NCI-H69 (cell line): Measurements from ENCODE around the gene KLRG1.

Source experiments
- DNase-seq: peaks from one replicate; lab custom pipeline; 2025; lab: John Stamatoyannopoulos, UW

The KLRG1 gene

DNA sequence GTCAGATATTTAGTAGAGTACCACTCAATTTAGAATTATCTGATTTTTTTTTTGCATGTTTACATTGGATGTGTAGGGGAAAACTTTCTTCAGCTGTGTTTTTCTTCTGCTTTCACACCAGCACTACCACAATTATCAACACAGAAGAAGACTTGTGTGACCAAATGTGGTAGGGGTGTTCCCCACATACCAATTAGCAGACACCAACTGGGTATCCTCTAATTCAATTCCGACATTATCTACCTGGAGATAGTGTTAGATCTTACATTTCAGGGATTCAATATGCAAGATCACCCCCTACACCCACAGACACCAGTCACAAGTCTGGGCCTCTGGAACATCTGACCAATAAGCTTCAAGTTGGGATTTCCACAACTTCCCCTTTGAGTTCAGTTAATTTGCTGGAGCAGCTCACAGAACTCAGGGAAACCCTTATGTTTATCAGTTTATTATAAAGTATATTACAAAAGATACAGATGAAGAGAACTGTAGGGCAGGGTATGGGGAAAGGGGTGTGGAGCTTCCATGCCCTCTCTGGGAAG lies 4.1 kb upstream of the KLRG1 start:
- no peak for DNase-seq

DNA sequence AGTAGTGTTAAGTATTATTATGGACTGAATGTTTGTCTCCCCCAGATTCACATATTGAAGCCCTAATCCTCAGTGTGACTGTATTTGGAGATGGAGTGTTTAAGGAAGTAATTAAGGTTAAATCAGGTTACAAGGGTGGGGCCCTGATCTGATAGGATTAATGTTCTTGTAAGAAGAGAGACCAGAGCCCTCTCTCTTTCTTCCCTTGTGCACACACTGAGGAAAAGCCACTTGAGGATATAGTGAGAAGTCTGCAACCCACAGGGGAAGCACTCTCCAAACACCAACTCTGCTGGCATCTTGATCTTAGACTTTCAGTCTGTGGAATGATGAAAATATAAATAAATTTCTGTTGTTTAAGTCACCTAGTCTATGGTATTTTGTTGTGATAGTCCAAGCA lies 2.2 kb upstream of the KLRG1 start:
- no peak for DNase-seq

DNA sequence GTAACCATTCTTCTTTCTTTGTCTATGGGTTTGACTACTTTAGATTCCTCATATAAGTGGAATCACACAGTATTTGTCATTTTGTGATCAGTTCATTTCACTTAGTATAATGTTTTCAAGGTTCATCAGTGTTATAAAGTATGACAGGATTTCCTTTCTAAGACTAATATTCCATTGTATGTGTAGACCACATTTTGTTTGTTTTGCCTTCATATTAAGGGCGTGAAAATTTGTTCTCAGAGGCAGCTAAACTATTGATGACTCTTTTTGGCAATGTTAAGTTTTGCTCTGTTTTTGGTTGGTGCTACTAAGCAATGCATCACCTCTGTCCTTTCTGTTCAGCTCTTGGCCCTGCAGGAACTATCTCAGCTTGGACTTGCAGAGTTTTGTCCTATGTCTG lies 1.7 kb upstream of the KLRG1 start:
- DNase-seq = no peak

DNA sequence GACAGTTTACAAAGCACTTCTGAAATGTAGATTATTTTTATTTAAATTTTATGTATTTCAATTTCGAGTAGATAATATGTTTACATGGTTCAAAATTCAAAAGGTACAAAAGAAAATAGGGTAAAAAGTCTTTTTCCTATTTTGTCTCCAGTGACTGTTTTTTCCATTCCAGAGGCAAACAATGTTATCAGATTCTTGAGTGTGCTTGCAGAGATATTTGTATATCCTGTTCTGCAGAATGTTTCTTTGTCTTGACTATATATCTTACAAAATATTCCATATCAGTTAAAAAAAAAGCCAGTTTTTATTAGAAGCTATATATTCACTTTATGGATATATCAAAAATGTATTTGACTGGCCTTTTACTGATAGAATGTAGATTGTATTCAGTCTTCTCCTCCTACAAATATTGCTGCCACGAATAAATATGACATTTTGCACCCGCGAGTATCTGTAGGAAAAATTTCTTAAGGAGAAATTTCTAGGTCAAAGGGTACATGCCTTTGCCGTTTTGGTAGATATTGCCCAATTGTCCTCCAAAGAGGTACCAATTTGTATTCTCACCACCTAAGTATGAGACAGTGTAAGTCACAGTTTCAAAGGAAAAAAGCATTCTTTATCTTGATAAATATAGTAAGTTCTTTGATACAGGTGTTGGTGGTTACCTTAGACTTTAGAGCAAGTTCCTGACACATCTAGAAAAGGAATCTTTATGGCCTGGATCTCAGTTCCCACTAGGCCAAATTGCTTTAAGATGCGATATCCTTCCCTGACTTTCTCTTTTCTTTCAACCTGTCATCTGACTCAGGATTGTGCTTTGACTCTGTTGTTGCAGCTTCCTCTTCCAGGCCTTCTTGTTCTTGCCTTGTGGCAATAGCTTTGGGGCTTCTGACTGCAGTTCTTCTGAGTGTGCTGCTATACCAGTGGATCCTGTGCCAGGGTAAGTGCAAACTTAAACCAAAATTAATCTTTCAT lies 2.3 kb downstream of the KLRG1 start:
- DNase-seq = no peak

GRCh38 chr12:8993827-8994226 lies 4.5 kb downstream of the KLRG1 start:
- no peak for DNase-seq

DNA sequence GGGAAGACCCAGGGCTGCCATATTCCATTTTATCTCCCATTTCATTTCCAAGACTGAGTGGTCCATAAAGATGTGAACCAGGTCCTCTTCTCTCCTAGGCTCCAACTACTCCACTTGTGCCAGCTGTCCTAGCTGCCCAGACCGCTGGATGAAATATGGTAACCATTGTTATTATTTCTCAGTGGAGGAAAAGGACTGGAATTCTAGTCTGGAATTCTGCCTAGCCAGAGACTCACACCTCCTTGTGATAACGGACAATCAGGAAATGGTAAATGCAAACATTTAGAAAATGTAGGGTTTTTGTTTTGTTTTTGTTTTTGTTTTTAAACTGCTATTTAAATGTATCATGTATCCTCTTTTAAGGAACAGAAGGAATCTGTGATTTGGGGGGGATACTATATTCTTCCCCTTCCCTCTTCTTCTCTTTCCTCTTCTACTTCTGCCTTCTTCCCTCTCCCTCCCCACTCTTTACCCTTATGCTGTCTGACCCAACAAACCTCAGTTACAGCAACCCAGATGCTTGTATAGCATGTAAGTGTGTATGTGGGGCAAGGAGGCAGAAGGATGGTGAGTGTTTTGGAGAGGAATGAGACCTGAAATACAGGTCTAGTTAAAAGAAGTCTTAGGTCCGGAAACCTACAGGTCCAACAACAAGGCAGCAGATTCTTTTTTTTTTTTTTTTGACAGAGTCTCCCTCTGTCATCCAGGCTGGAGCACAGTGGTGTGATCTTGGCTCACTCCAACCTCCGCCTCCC lies 5.9 kb downstream of the KLRG1 start:
- DNase-seq = no peak

GRCh38 chr12:8996682-8997405 lies 7.5 kb downstream of the KLRG1 start:
- DNase-seq = no peak

DNA sequence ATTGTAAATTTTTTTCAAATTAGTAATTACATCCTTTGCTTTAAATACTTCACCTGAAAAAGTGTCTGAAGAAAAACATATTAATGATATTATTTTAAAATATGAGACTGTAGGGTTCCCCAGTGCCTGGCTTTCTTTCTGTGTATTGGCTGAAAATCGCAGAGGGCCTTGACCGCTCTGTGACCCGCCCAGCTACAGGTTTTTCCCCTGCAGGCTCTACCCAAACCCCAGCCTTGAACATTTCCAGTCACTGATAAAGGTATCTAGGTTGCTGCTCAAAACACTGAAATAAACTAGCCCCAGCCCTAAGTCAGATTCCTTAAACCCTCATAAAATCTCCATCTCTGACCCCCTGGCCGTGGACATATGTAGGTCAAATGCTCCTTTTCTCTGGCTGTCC lies 11.9 kb downstream of the KLRG1 start:
- DNase-seq = no peak

DNA sequence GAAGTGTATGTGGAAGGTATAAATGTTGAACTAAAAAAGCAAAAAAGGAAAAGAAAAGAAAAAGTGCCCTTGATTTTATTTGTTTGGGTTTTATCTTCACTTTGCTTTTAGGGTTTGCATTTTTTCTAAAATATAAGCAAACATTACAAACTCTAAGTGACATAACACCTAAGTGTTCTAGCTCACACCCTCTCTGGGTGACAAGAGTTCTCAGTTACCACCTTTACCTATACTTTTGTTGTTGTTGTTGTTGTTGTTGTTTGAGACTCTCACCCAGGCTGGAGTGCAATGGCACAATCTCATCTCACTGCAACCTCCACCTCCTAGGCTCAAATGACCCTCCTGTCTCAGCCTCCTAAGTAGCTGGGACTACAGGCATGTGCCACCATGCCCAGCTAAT lies 13.0 kb downstream of the KLRG1 start:
- DNase-seq = no peak

- DNase-seq = no peak
Observed at GRCh38 chr12:9022592-9022991, 33.2 kb downstream of the KLRG1 start.

- DNase-seq = no peak
Observed at GRCh38 chr12:9024512-9024911, 35.2 kb downstream of the KLRG1 start.

GRCh38 chr12:9027161-9028059 lies 38.1 kb downstream of the KLRG1 start:
- no peak for DNase-seq

DNA sequence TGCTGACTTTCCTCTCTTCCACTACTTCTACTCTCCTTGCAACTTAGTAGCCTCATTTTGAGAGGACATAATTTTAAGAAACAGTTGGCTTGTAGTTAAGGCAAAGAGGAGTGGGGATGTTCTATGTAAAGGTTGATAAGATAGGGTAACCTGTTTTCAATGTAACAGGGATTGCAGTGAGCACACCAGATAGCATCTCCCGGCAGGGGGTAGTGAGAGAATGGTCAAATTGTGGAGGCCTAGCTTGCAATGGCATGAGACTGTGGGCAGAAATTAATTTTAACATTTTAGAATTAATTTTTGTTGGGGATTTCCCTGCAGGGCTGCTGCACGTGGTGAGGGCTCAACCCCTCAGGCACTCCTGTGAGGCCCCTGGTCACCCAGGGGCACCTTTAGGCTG lies 41.4 kb downstream of the KLRG1 start:
- DNase-seq = no peak

GRCh38 chr12:9032202-9032964 lies 43.0 kb downstream of the KLRG1 start:
- no peak for DNase-seq

DNA sequence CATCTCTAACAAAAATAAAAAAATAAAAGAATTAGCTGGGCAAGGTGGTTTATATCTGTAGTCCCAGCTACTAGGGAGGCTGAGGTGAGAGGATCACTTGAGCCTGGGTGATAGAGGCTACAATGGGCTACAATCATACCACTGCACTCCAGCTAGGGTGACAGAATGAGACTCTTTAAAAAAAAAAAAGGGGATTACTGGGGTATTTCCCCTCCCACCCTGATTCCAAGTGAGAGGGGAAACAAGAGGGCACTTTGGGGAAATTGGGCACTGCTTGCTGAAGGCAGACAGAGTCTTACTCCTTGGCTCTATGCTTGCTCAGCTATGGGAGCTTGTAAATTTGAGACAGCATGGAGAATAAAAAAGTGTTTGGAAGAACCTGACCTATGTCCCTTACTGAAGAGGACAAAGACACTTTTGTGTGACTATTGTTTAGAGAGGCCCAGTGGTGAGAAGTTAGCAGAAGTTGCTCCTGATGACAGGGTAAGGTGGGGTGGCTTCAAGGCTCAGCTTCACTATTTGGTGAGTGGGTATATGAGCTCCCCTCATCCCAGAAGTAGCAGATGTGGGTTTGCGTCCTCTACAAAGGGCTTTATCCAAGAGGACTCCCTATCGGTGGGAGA lies 44.0 kb downstream of the KLRG1 start:
- DNase-seq = no peak

GRCh38 chr12:9034095-9034494 lies 44.7 kb downstream of the KLRG1 start:
- no peak for DNase-seq

DNA sequence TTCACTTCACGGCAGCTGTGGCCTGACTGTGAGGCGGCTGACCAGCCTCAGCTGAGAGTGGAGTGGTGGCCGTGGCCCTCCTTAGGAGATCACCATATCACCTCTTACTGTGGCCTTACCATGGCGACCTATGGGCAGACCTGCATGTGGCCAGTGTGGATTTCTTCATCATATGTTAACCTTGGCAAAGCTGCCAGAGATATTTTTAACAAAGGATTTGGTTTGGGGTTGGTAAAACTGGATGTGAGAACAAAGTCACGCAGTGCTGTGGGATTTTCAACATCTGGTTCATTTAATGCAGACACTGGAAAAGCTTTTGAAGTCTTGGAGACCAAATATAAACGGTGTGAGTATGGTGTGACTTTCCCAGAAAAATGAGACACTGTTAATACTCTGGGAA lies 46.9 kb downstream of the KLRG1 start:
- no peak for DNase-seq

DNA sequence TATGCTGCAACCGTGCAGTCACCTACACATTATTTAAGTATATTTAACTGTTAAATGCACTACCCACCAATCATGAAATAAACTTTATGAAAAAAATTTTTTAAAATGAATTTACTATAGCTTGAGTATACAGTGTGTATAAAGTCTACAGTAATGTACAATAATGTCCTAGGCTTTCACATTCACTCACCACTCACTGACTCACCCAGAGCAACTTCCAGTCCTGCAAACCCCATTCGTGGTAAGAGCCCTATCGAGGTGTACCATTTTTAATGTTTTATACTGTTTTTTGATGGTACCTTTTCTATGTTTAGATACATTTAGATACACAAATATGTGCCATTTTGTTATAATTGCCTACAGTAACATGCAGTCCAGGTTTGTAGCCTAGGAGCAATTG lies 48.1 kb downstream of the KLRG1 start:
- no peak for DNase-seq

DNA sequence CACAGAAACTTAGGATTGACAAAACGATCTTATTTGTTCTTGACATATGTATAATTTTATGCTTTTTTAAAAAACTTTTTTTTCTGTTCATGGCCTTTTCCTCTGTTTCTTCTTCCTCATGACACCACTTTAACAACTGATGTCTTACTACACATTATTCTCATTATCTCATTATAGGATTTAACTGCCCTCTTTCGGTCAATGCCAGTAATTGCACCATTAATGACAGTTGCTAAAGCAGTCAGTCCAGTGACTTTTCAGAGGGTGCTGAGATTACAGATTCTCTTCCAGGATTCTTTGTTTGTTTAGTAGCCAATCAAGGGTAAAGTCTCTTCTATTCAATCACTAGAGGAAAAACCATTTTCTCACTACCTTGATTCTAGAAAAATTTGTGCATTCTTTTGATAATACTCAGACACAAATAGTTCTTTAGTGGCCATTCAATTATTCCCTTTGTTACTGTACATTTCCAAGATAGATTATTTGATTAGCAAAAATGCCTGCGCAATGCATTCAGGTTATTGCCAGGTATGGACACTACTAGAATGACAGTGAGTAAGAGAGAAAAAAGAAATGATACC lies 50.1 kb downstream of the KLRG1 start:
- DNase-seq = peak; percentile 60
